Amniotic epithelial cell (primary cell): Measurements from ENCODE around the gene USH2A.

ENCODE experiments used
- DNase-seq: peaks from one replicate; pipeline ENCODE4 v3.0.0-alpha.2; 2010; ENCODE audit warnings: low read depth

The USH2A gene

DNA sequence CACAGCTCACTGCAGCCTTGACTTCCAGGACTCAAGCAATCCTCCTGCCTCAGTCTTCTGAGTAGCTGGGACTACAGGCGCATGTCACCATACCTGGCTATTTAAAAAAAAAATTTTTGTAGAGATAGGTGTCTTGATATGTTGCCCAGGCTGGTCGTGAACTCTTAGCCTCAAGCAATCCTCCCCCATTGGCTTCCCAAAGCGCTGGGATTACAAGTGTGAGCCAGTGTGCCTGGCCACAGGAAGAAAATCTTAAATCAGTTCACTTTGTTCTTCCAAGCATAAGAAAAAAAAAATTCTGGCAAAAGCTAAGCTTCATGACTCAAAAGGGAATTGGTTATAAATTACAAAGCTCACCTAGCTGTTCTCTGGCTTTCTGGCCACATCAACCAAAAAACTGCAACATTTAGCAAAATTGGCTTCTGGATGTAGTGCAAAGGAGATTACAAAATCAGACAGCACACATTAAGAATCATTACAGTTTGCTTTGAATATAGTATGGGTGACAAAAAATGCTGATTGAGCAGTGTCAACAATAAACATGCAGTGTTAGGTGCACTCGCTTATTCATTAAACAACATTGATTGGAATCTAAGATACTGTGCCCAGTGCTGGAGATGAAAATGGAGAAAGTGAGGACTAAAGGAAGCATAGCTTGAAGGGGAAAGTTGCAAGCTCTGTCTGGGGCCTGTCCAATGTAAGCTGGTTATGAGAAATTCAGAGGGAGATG lies 779.5 kb downstream of the USH2A start:
- no peak for DNase-seq

- no peak for DNase-seq
These were observed 782.7 kb downstream of the USH2A start for GRCh38 chr1:215640429-215641148.

GRCh38 chr1:215637041-215637573 lies 786.1 kb downstream of the USH2A start:
- peak; percentile 34 for DNase-seq

GRCh38 chr1:215636258-215636965 lies 786.8 kb downstream of the USH2A start:
- peak; percentile 45 for DNase-seq

- no peak for DNase-seq
These were observed 787.4 kb downstream of the USH2A start for GRCh38 chr1:215635827-215636226.

DNA sequence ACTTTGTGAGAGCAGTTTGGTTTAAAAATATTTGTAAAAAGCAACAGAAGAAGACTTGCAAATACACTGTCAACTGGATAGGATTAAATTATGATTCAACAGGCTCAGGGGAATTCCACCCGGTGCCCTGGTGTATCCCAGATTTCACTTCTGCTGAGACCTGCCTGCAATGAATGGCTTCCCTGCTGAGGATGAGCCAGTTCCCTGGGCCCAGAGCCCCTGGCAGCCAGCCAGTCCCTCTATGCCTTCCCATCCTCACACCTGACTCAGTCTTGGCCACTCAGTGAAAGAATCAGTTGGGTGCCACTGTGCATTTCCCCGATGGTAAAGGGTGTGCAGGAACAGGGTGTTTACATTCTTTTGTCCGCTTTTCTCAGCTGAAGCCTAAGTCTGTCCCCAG lies 791.8 kb downstream of the USH2A start:
- peak; percentile 6 for DNase-seq

- no peak for DNase-seq
These were observed 792.2 kb downstream of the USH2A start for GRCh38 chr1:215631040-215631439.

GRCh38 chr1:215625949-215626348 lies 797.3 kb downstream of the USH2A start:
- no peak for DNase-seq

DNA sequence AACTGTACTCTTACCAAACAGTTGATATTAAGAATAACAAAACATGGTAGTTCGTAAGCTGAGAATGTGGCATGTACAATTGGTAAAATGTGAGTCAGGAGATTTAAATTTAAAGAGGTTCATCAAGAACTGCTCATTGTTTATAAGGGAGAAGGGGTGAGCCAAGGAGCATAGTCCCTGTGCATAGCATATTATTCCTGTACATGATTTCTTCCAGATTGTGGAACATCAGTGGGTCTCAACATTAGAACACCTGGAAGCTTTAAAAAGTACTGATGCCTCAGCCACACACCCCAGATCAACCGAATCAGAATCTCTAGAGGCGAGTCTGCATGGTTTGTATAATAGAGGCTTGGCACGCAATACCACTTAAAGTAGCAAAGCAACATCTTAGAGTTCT lies 800.1 kb downstream of the USH2A start:
- DNase-seq: no peak

DNA sequence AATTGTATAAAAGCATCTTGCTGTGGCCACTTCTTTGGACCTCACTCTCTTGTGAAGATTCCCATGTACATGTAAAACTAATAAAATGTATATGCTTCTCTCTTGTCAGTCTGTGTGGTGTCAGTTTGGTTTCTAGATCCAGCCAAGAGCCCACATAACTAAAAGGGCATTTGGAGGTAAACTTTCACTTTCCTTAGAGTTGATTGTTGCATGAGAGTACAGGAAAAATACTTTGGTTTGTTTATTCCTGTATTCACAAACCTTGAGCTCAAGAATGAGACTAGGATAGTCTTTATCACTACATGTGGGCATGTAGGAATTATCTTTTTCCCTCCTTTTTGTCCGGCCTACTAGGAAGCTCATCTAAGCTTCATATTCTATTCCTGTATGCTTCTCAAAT lies 805.3 kb downstream of the USH2A start:
- DNase-seq: peak; percentile 28

DNA sequence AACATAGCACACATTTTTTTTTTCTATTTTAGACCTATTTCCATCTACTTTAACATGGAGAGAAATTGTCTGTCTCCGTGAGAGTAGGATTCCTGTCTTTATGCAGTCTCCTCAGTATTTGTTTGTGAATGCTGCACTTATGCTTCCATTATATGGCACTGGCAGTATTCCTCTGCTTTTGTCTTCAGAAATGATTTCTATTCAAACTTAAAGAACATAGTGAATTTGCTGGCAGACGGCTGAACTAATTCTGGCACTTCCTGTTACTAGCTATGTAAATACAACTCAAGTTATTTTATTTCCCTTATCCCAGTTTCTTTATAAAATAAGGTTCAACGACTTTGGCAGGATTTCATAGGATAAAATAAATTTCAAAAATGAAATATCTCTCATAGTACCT lies 810.9 kb downstream of the USH2A start:
- no peak for DNase-seq

DNA sequence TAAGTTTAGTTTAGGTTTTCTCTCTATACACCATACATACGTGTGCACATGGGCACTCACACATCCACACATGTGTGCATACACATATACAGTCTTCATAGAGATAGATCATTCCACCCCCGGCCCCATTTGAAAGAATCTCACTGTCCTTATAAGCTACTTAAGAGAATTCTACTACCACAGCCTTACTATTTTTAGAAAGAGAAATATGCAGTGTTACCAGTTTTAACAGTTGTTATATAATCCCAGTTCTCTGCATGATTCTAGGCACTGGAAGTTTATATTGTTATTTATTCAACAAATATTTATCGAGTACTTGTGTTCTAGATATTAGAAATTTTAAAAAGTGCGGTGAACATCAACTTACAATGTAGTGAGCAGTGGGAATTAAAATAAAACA lies 814.6 kb downstream of the USH2A start:
- DNase-seq: no peak

DNA sequence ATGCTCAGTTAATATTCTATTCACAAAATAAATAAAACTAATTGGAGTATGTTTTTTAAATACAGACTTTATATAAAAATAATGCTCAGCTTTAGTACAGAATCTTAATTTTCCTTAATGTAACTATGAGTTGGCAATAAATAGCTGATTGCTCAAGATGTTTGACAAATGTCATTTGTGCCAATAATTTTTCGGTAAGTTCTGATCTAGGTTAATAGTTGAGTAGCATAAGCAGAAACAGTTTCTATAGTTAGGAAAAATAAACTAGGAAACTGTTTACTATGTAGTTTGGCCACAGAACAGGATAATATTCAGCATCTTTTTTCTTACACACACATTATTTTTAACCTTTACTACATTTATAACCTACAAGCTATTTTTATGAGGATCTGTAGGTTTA lies 815.8 kb downstream of the USH2A start:
- DNase-seq: no peak

- DNase-seq: peak; percentile 28
These were observed 816.6 kb downstream of the USH2A start for GRCh38 chr1:215606564-215607168.

- no peak for DNase-seq
These were observed 817.2 kb downstream of the USH2A start for GRCh38 chr1:215606036-215606435.

- peak; percentile 27 for DNase-seq
These were observed 818.1 kb downstream of the USH2A start for GRCh38 chr1:215605011-215605621.

DNA sequence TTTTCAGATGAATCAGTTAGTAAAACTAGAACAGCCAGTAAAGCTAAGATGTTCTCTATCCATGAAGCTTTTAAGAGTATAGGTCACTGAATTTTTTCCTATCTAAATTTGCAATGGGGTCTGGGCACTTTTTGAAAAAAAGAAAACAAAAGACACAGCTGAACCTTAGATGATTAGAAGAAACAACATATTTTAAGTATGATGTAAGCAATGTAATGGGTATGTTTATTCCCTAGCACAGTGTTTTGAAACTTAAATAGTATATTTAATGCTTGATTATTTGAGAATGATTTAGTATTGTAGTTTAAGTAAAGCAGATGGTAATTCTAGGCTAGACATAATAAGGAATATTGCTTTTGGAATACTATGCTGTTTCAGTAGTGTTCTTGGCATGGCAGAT lies 819.9 kb downstream of the USH2A start:
- no peak for DNase-seq

GRCh38 chr1:215601276-215601675 lies 822.0 kb downstream of the USH2A start:
- no peak for DNase-seq

GRCh38 chr1:215600867-215601266 lies 822.4 kb downstream of the USH2A start:
- DNase-seq: no peak

- no peak for DNase-seq
These were observed 822.9 kb downstream of the USH2A start for GRCh38 chr1:215600258-215600792.

- DNase-seq: peak; percentile 69
These were observed 823.7 kb downstream of the USH2A start for GRCh38 chr1:215599418-215600074.
